Fibroblast of the aortic adventitia (primary cell): Measurements from ENCODE around the gene CELF4. TPM values are rescaled to one million over a fixed set of nuclear protein-coding genes. Genes with fewer than 3 reads are reported as not detected.

ENCODE experiments used
- DNase-seq: peaks from one replicate; pipeline ENCODE4 v3.0.0-alpha.2; 2010; ENCODE audit warnings: low read depth
- H3K4me3 ChIP-seq: 2 replicates; pipeline ENCODE4 v1.5.1; 2011; ENCODE audit warnings: low read depth, mild to moderate bottlenecking, control low read depth, low read length, moderate library complexity
- CTCF ChIP-seq: IDR thresholded peaks from 2 replicates; pipeline ENCODE4 v1.5.1; 2011; ENCODE audit warnings: mild to moderate bottlenecking, low read length, control low read depth, inconsistent platforms; ENCODE audit not compliant: insufficient read depth
- total RNA-seq: library from RNA; depleted of rRNA; stranded (reverse); fragments of >200 nt; gene quantifications from 2 replicates; pipeline ENCODE4 v1.2.3, GENCODE V29; 2012; ENCODE audit warnings: low replicate concordance

CELF4 gene
- total RNA-seq, 1 donor: not detected

- DNase-seq: no peak
- TF ChIP-seq CTCF: no peak
- H3K4me3 ChIP-seq: no peak overlapping the region
Observed at GRCh38 chr18:37529863-37530262, 35.7 kb downstream of the CELF4 start.

- no peak overlapping the region for H3K4me3 ChIP-seq
- no peak for TF ChIP-seq CTCF
- no peak for DNase-seq
Observed at GRCh38 chr18:37529296-37529695, 36.3 kb downstream of the CELF4 start.

- DNase-seq: no peak
- H3K4me3 ChIP-seq: no peak overlapping the region
- no peak for TF ChIP-seq CTCF
Observed at GRCh38 chr18:37527395-37527794, 38.2 kb downstream of the CELF4 start.

- H3K4me3 ChIP-seq: no peak overlapping the region
- DNase-seq: no peak
- no peak for TF ChIP-seq CTCF
Observed at GRCh38 chr18:37525262-37525585, 40.4 kb downstream of the CELF4 start.

GRCh38 chr18:37524498-37525261, 40.9 kb downstream of the CELF4 start:
- DNase-seq: no peak
- no peak for TF ChIP-seq CTCF
- H3K4me3 ChIP-seq: no peak overlapping the region

- no peak overlapping the region for H3K4me3 ChIP-seq
- TF ChIP-seq CTCF: no peak
- DNase-seq: no peak
Observed at GRCh38 chr18:37524139-37524497, 41.5 kb downstream of the CELF4 start.
